Stimulated activated naive B cell treated with anti-CD40 and anti-IgM and Interleukin-4, amounts not matched to agents 10 μg/mL and 1 μg/mL and 100 μg/mL, for 72 hours (primary cell): Measurements from ENCODE around the gene SORL1.

ENCODE experiments used
- ATAC-seq, 2 donors: fragments of 150-1000 bp; cut with Tn5 transposase; replicated peaks; 2 replicates each; pipeline ENCODE4 v1.10.0; 2021; ENCODE audit warnings: moderate library complexity in 1 of 2
- DNase-seq: peaks from one replicate; pipeline ENCODE4 v3.0.0; 2021
- H3K27ac Mint-ChIP-seq: one replicate; pipeline ENCODE4 v1.8.0; 2022; ENCODE audit warnings: mild to moderate bottlenecking, mixed read lengths
- H3K27me3 Mint-ChIP-seq, 2 donors: one replicate each; pipeline ENCODE4 v1.8.0; 2022; ENCODE audit warnings: mixed read lengths in 2 of 2
- H3K36me3 Mint-ChIP-seq, 2 donors: one replicate each; pipeline ENCODE4 v1.8.0; 2022; ENCODE audit warnings: mixed read lengths in 2 of 2, mild to moderate bottlenecking in 1 of 2
- H3K4me1 Mint-ChIP-seq, 2 donors: one replicate each; pipeline ENCODE4 v1.8.0; 2022; ENCODE audit warnings: mixed read lengths in 2 of 2, mild to moderate bottlenecking in 1 of 2
- H3K4me3 Mint-ChIP-seq, 2 donors: one replicate each; pipeline ENCODE4 v1.8.0; 2022; ENCODE audit warnings: mild to moderate bottlenecking in 2 of 2, mixed read lengths in 2 of 2, moderate library complexity in 1 of 2
- H3K9me3 Mint-ChIP-seq, 2 donors: one replicate each; pipeline ENCODE4 v1.8.0; 2022; ENCODE audit warnings: mixed read lengths in 2 of 2, mild to moderate bottlenecking in 1 of 2

Gene SORL1

GRCh38 chr11:121577106-121577848, 125.2 kb downstream of the SORL1 start:
- H3K36me3 Mint-ChIP-seq, result peaks cover 49 to 75% of the 10 kb centered on the region in 2 donors
- no peak overlapping the region for H3K27ac Mint-ChIP-seq
- peaks cover 14 to 16% of the 10 kb centered on the region in 2 donors for H3K27me3 Mint-ChIP-seq
- no peak overlapping the region for H3K4me3 Mint-ChIP-seq
- H3K9me3 Mint-ChIP-seq, result peaks cover 6 to 10% of the 10 kb centered on the region in 2 donors
- no peak for DNase-seq
- ATAC-seq, result no peak
- H3K4me1 Mint-ChIP-seq, result peaks cover 21 to 45% of the 10 kb centered on the region in 2 donors

- peaks cover 6 to 10% of the 10 kb centered on the region in 2 donors for H3K9me3 Mint-ChIP-seq
- H3K27ac Mint-ChIP-seq, result no peak overlapping the region
- H3K36me3 Mint-ChIP-seq, result peaks cover 47 to 74% of the 10 kb centered on the region in 2 donors
These were observed 126.3 kb downstream of the SORL1 start for GRCh38 chr11:121578251-121578976.

GRCh38 chr11:121580154-121580553, 128.0 kb downstream of the SORL1 start:
- Mint-ChIP-seq H3K4me3 (no peak overlapping the region), H3K9me3 (peaks cover 6 to 10% of the 10 kb centered on the region in 2 donors), H3K27ac (no peak overlapping the region), H3K27me3 (peaks cover 6 to 13% of the 10 kb centered on the region in 2 donors), H3K4me1 (peaks cover 16 to 35% of the 10 kb centered on the region in 2 donors), H3K36me3 (peaks cover 53 to 70% of the 10 kb centered on the region in 2 donors)
- no peak for DNase-seq
- ATAC-seq, result no peak

More at GRCh38 chr11:121578251-121578976, 126.3 kb downstream of the SORL1 start:
- Mint-ChIP-seq H3K27me3 (peaks cover 6 to 13% of the 10 kb centered on the region in 2 donors), H3K4me3 (no peak overlapping the region), H3K4me1 (peaks cover 19 to 44% of the 10 kb centered on the region in 2 donors)
- DNase-seq (no peak), ATAC-seq (no peak)

- peaks cover 6 to 22% of the 10 kb centered on the region in 2 donors for H3K4me1 Mint-ChIP-seq
- H3K4me3 Mint-ChIP-seq, result no peak overlapping the region
- H3K27ac Mint-ChIP-seq, result no peak overlapping the region
- H3K27me3 Mint-ChIP-seq, result peaks cover 6 to 13% of the 10 kb centered on the region in 2 donors
- ATAC-seq (no peak), DNase-seq (no peak)
- H3K9me3 Mint-ChIP-seq, result peaks cover 6 to 10% of the 10 kb centered on the region in 2 donors
- peaks cover 56 to 69% of the 10 kb centered on the region in 2 donors for H3K36me3 Mint-ChIP-seq
These were observed 129.5 kb downstream of the SORL1 start for GRCh38 chr11:121581607-121582006.

- Mint-ChIP-seq H3K36me3 (peaks cover 49 to 62% of the 10 kb centered on the region in 2 donors), H3K4me3 (no peak overlapping the region), H3K27ac (no peak overlapping the region), H3K27me3 (peaks cover 2 to 10% of the 10 kb centered on the region in 2 donors), H3K4me1 (peaks cover 3 to 17% of the 10 kb centered on the region in 2 donors), H3K9me3 (peaks cover 6 to 10% of the 10 kb centered on the region in 2 donors)
- DNase-seq (no peak), ATAC-seq (no peak)
These were observed 130.2 kb downstream of the SORL1 start for GRCh38 chr11:121582296-121582695.

- peaks cover 0 to 10% of the 10 kb centered on the region in 2 donors for H3K27me3 Mint-ChIP-seq
- H3K36me3 Mint-ChIP-seq, result peaks cover 47 to 57% of the 10 kb centered on the region in 2 donors
- no peak overlapping the region for H3K27ac Mint-ChIP-seq
- no peak overlapping the region for H3K4me3 Mint-ChIP-seq
- ATAC-seq (no peak), DNase-seq (no peak)
- peaks cover 7 to 18% of the 10 kb centered on the region in 2 donors for H3K4me1 Mint-ChIP-seq
- peaks cover 6 to 10% of the 10 kb centered on the region in 2 donors for H3K9me3 Mint-ChIP-seq
These were observed 131.7 kb downstream of the SORL1 start for GRCh38 chr11:121583825-121584224.

GRCh38 chr11:121586750-121587149, 134.6 kb downstream of the SORL1 start:
- no peak for ATAC-seq
- peaks cover 0 to 4% of the 10 kb centered on the region in 2 donors for H3K27me3 Mint-ChIP-seq
- no peaks in the 10 kb centered on the region for H3K9me3 Mint-ChIP-seq
- no peak overlapping the region for H3K27ac Mint-ChIP-seq
- peaks cover 36 to 42% of the 10 kb centered on the region in 2 donors for H3K36me3 Mint-ChIP-seq
- H3K4me3 Mint-ChIP-seq, result no peak overlapping the region
- peaks cover 32 to 46% of the 10 kb centered on the region in 2 donors for H3K4me1 Mint-ChIP-seq
- no peak for DNase-seq

- peaks cover 38 to 46% of the 10 kb centered on the region in 2 donors for H3K36me3 Mint-ChIP-seq
- peaks cover 34 to 48% of the 10 kb centered on the region in 2 donors for H3K4me1 Mint-ChIP-seq
- H3K27ac Mint-ChIP-seq, result no peak overlapping the region
- H3K4me3 Mint-ChIP-seq, result no peak overlapping the region
- no peaks in the 10 kb centered on the region for H3K9me3 Mint-ChIP-seq
- ATAC-seq (no peak), DNase-seq (no peak)
- H3K27me3 Mint-ChIP-seq, result peaks cover 0 to 4% of the 10 kb centered on the region in 2 donors
These were observed 135.1 kb downstream of the SORL1 start for GRCh38 chr11:121587182-121587581.

GRCh38 chr11:121588747-121589146, 136.6 kb downstream of the SORL1 start:
- no peak for ATAC-seq
- no peaks in the 10 kb centered on the region for H3K27me3 Mint-ChIP-seq

GRCh38 chr11:121589946-121590537, 137.9 kb downstream of the SORL1 start:
- Mint-ChIP-seq H3K27ac (peak overlapping the region; percentile 89), H3K4me1 (peaks cover 31 to 47% of the 10 kb centered on the region in 2 donors), H3K9me3 (no peaks in the 10 kb centered on the region), H3K36me3 (peaks cover 37 to 49% of the 10 kb centered on the region in 2 donors), H3K4me3 (peak overlapping the region; percentile 21 to 67), H3K27me3 (no peaks in the 10 kb centered on the region)
- peak; percentile 91 for ATAC-seq
- peak; percentile 74 for DNase-seq

More at GRCh38 chr11:121588747-121589146, 136.6 kb downstream of the SORL1 start:
- Mint-ChIP-seq H3K4me3 (no peak overlapping the region), H3K27ac (no peak overlapping the region), H3K36me3 (peaks cover 43 to 53% of the 10 kb centered on the region in 2 donors), H3K9me3 (no peaks in the 10 kb centered on the region), H3K4me1 (peaks cover 31 to 47% of the 10 kb centered on the region in 2 donors)
- DNase-seq, result no peak

- Mint-ChIP-seq H3K4me3 (peak overlapping the region; percentile 21 to 67), H3K27ac (peak overlapping the region; percentile 79), H3K9me3 (no peaks in the 10 kb centered on the region), H3K4me1 (peaks cover 31 to 47% of the 10 kb centered on the region in 2 donors), H3K27me3 (no peaks in the 10 kb centered on the region), H3K36me3 (peaks cover 38 to 52% of the 10 kb centered on the region in 2 donors)
- ATAC-seq, result peak; percentile 14 to 21
- no peak for DNase-seq
These were observed 138.8 kb downstream of the SORL1 start for GRCh38 chr11:121590772-121591404.

- Mint-ChIP-seq H3K27ac (peak overlapping the region; percentile 79), H3K9me3 (no peaks in the 10 kb centered on the region), H3K36me3 (peaks cover 39 to 52% of the 10 kb centered on the region in 2 donors), H3K4me3 (peak overlapping the region; percentile 21 to 67), H3K27me3 (no peaks in the 10 kb centered on the region), H3K4me1 (peaks cover 31 to 47% of the 10 kb centered on the region in 2 donors)
- DNase-seq (peak; percentile 67), ATAC-seq (peak; percentile 24 to 50)
These were observed 139.4 kb downstream of the SORL1 start for GRCh38 chr11:121591405-121592033.

GRCh38 chr11:121592708-121593107, 140.6 kb downstream of the SORL1 start:
- H3K4me3 Mint-ChIP-seq, result no peak overlapping the region
- DNase-seq (no peak), ATAC-seq (no peak)
- H3K4me1 Mint-ChIP-seq, result peaks cover 31 to 46% of the 10 kb centered on the region in 2 donors
- H3K36me3 Mint-ChIP-seq, result peaks cover 41 to 62% of the 10 kb centered on the region in 2 donors
- H3K9me3 Mint-ChIP-seq, result no peaks in the 10 kb centered on the region
- H3K27me3 Mint-ChIP-seq, result no peaks in the 10 kb centered on the region
- no peak overlapping the region for H3K27ac Mint-ChIP-seq
